Smooth muscle cell (in vitro differentiated cells): ENCODE measurements around the gene ITSN2. TPM values are rescaled to one million over a fixed set of nuclear protein-coding genes. Genes with fewer than 3 reads are reported as not detected.

Experiments
- DNase-seq: peaks from one replicate; lab custom pipeline; 2025; ENCODE audit not compliant: unreplicated experiment; lab: John Stamatoyannopoulos, UW
- H2AFZ ChIP-seq: fragments of 200-600 bp; sonication (generic); 2 replicates; pipeline ENCODE4 v1.6.0; 2016; ENCODE audit warnings: antibody characterized with exemption, low read depth, mild to moderate bottlenecking
- H3F3A ChIP-seq: fragments of 200-600 bp; sonication (generic); 2 replicates; pipeline ENCODE4 v1.6.0; 2017; ENCODE audit warnings: antibody characterized with exemption, low read depth
- H3K27ac ChIP-seq: fragments of 200-600 bp; sonication (generic); 2 replicates; pipeline ENCODE4 v1.5.1; 2016; ENCODE audit warnings: low read depth, mild to moderate bottlenecking
- H3K27me3 ChIP-seq: fragments of 200-600 bp; sonication (generic); 2 replicates; pipeline ENCODE4 v1.6.1; 2016; ENCODE audit warnings: low read depth, mild to moderate bottlenecking
- H3K36me3 ChIP-seq: fragments of 200-600 bp; sonication (generic); 2 replicates; pipeline ENCODE4 v1.5.1; 2016; ENCODE audit warnings: low read depth
- H3K4me1 ChIP-seq: fragments of 200-600 bp; sonication (generic); 2 replicates; pipeline ENCODE4 v1.5.1; 2016; ENCODE audit warnings: low read depth
- H3K4me2 ChIP-seq: fragments of 200-600 bp; sonication (generic); 2 replicates; pipeline ENCODE4 v1.6.0; 2016; ENCODE audit warnings: mild to moderate bottlenecking
- H3K4me3 ChIP-seq: fragments of 200-600 bp; sonication (generic); 2 replicates; pipeline ENCODE4 v1.5.1; 2016; ENCODE audit warnings: mild to moderate bottlenecking
- H3K79me2 ChIP-seq: fragments of 200-600 bp; sonication (generic); 2 replicates; pipeline ENCODE4 v1.6.0; 2016; ENCODE audit warnings: low read depth, mild to moderate bottlenecking
- H3K9ac ChIP-seq: fragments of 200-600 bp; sonication (generic); 2 replicates; pipeline ENCODE4 v1.6.0; 2016; ENCODE audit warnings: low read depth
- H3K9me3 ChIP-seq: fragments of 200-600 bp; sonication (generic); replicated peaks from 2 replicates; pipeline ENCODE4 v1.5.1; 2016; ENCODE audit warnings: low read depth
- H4K20me1 ChIP-seq: fragments of 200-600 bp; sonication (generic); 2 replicates; pipeline ENCODE4 v1.6.0; 2016; ENCODE audit warnings: low read depth
- CTCF ChIP-seq: fragments of 200-600 bp; sonication (generic); IDR thresholded peaks from 2 replicates; pipeline ENCODE4 v1.5.1; 2017; ENCODE audit warnings: borderline replicate concordance, mild to moderate bottlenecking, antibody characterized with exemption; ENCODE audit not compliant: insufficient read depth, poor library complexity, severe bottlenecking
- WGBS: methylation state at CpG from one replicate; pipeline ENCODE4 v1.1.7; 2016; ENCODE audit warnings: low lambda C conversion rate; 5-methylcytosine and 5-hydroxymethylcytosine counted together
- polyA plus RNA-seq: library from polyadenylated mRNA; unstranded; fragments of >200 nt; fragmentation: Nextera tagmentation; extraction: Ambion mirVana; gene quantifications from 2 replicates; pipeline ENCODE4 v1.2.1, GENCODE V29; 2016
- total RNA-seq: library from RNA; depleted of rRNA; stranded (reverse); fragments of >200 nt; gene quantifications from 2 replicates; pipeline ENCODE4 v1.2.3, GENCODE V29; 2014

The ITSN2 gene
- total and polyA plus RNA-seq, 2 experiments from 2014 or later = 8.5 to 19.6 TPM

- H3K4me3 ChIP-seq = no peak overlapping the region
- H3K9ac ChIP-seq = no peak overlapping the region
- H3K4me2 ChIP-seq = no peak overlapping the region
- H3K9me3 ChIP-seq = no peaks in the 10 kb centered on the region
- H3K27me3 ChIP-seq = no peaks in the 10 kb centered on the region
- H3K79me2 ChIP-seq = no peaks in the 10 kb centered on the region
- TF ChIP-seq CTCF = no peak
- no peak overlapping the region for H3K27ac ChIP-seq
- H2AFZ ChIP-seq = no peak overlapping the region
- H3K36me3 ChIP-seq = no peaks in the 10 kb centered on the region
- H3K4me1 ChIP-seq = no peaks in the 10 kb centered on the region
- WGBS = 33% methylated on average over 5 of the region's 5 CpGs
- DNase-seq = no peak
- no peaks in the 10 kb centered on the region for H3F3A ChIP-seq
- H4K20me1 ChIP-seq = no peaks in the 10 kb centered on the region
Measured at GRCh38 chr2:24365826-24366225, 5.5 kb upstream of the ITSN2 start.

DNA sequence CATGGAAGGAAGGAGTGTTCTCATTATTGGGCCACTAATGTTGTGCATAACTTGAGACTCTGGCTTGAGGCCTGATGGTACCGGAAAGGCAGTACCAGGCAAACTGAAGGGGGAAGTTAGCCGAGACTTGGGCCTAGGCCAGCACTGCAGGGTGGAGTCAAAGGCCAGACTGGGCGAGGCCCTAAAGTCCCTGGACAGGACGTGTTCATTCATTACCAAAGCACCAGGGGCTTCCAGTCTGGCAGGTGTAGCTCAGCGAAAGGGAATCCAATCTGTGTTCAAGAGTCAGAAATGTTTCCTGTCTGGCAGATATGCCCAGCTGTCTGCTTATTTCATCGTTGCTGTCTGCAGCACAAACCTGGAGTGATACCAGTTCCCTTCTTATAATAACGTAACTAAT, 4.7 kb upstream of the ITSN2 start:
- DNase-seq = no peak
- Histone ChIP-seq H3K4me2 (no peak overlapping the region), H3K9me3 (no peaks in the 10 kb centered on the region), H2AFZ (peak overlapping the region; percentile 9), H3F3A (no peaks in the 10 kb centered on the region), H3K36me3 (no peaks in the 10 kb centered on the region), H3K27ac (no peak overlapping the region), H3K4me3 (no peak overlapping the region), H3K79me2 (no peaks in the 10 kb centered on the region), H3K9ac (no peak overlapping the region), H3K27me3 (no peaks in the 10 kb centered on the region), H3K4me1 (no peaks in the 10 kb centered on the region), H4K20me1 (no peaks in the 10 kb centered on the region)
- no peak for TF ChIP-seq CTCF
- 77% methylated on average over 7 of the region's 7 CpGs for WGBS

GRCh38 chr2:24363301-24363700, 3.0 kb upstream of the ITSN2 start:
- no peak overlapping the region for H3K4me2 ChIP-seq

More at GRCh38 chr2:24363301-24363700, 3.0 kb upstream of the ITSN2 start:
- no peak for DNase-seq
- no peaks in the 10 kb centered on the region for H3K4me1 ChIP-seq
- WGBS = 94% methylated on average over 2 of the region's 2 CpGs
- H3K79me2 ChIP-seq = peaks cover 17% of the 10 kb centered on the region
- no peaks in the 10 kb centered on the region for H3K36me3 ChIP-seq
- H3K9me3 ChIP-seq = no peaks in the 10 kb centered on the region
- H4K20me1 ChIP-seq = peaks cover 2% of the 10 kb centered on the region
- H3F3A ChIP-seq = no peaks in the 10 kb centered on the region
- TF ChIP-seq CTCF = no peak
- no peak overlapping the region for H3K27ac ChIP-seq
- H3K27me3 ChIP-seq = no peaks in the 10 kb centered on the region
- H3K4me3 ChIP-seq = no peak overlapping the region
- H3K9ac ChIP-seq = no peak overlapping the region
- H2AFZ ChIP-seq = no peak overlapping the region
